ENCODE data around the gene RNF213.

Gene RNF213

GRCh38 chr17:80372922-80373570 lies 112.4 kb downstream of the RNF213 start:
- TF ChIP-seq GATA3 (IDR thresholded peaks at IDR 0.05; ENCODE audit: low read depth, low read length): no peak

- no peak for TF ChIP-seq GATA2 (IDR thresholded peaks at IDR 0.05; ENCODE audit: low read depth, low read length)
- no peak for TF ChIP-seq GATA3 (IDR thresholded peaks at IDR 0.05; ENCODE audit: low read depth, low read length)
These were observed 113.5 kb downstream of the RNF213 start for GRCh38 chr17:80374039-80374731.

GRCh38 chr17:80374732-80375585 lies 114.3 kb downstream of the RNF213 start:
- TF ChIP-seq GATA2 (IDR thresholded peaks at IDR 0.05; ENCODE audit: low read depth, low read length) (no peak), GATA3 (IDR thresholded peaks at IDR 0.05; ENCODE audit: low read depth, low read length) (no peak)

- no peak for TF ChIP-seq GATA3 (IDR thresholded peaks at IDR 0.05; ENCODE audit: low read depth, low read length)
These were observed 115.9 kb downstream of the RNF213 start for GRCh38 chr17:80376531-80376930.

GRCh38 chr17:80377798-80378197 lies 117.1 kb downstream of the RNF213 start:
- TF ChIP-seq GATA2 (IDR thresholded peaks at IDR 0.05; ENCODE audit: low read depth, low read length): no peak
- TF ChIP-seq GATA3 (IDR thresholded peaks at IDR 0.05; ENCODE audit: low read depth, low read length): no peak

- TF ChIP-seq GATA2 (IDR thresholded peaks at IDR 0.05; ENCODE audit: low read depth, low read length) (no peak), GATA3 (IDR thresholded peaks at IDR 0.05; ENCODE audit: low read depth, low read length) (no peak)
These were observed 118.7 kb downstream of the RNF213 start for GRCh38 chr17:80379348-80379747.

GRCh38 chr17:80380068-80380467 lies 119.4 kb downstream of the RNF213 start:
- TF ChIP-seq GATA2 (IDR thresholded peaks at IDR 0.05; ENCODE audit: low read depth, low read length): no peak
- no peak for TF ChIP-seq GATA3 (IDR thresholded peaks at IDR 0.05; ENCODE audit: low read depth, low read length)

- TF ChIP-seq GATA2 (IDR thresholded peaks at IDR 0.05; ENCODE audit: low read depth, low read length): no peak
- no peak for TF ChIP-seq GATA3 (IDR thresholded peaks at IDR 0.05; ENCODE audit: low read depth, low read length)
These were observed 119.9 kb downstream of the RNF213 start for GRCh38 chr17:80380555-80381002.

- no peak for TF ChIP-seq GATA2 (IDR thresholded peaks at IDR 0.05; ENCODE audit: low read depth, low read length)
- TF ChIP-seq GATA3 (IDR thresholded peaks at IDR 0.05; ENCODE audit: low read depth, low read length): no peak
These were observed 120.8 kb downstream of the RNF213 start for GRCh38 chr17:80381416-80381923.

- TF ChIP-seq GATA3 (IDR thresholded peaks at IDR 0.05; ENCODE audit: low read depth, low read length): no peak
- no peak for TF ChIP-seq GATA2 (IDR thresholded peaks at IDR 0.05; ENCODE audit: low read depth, low read length)
These were observed 121.8 kb downstream of the RNF213 start for GRCh38 chr17:80382446-80382845.

- no peak for TF ChIP-seq GATA2 (IDR thresholded peaks at IDR 0.05; ENCODE audit: low read depth, low read length)
- TF ChIP-seq GATA3 (IDR thresholded peaks at IDR 0.05; ENCODE audit: low read depth, low read length): no peak
These were observed 122.3 kb downstream of the RNF213 start for GRCh38 chr17:80382956-80383355.

- TF ChIP-seq GATA2 (IDR thresholded peaks at IDR 0.05; ENCODE audit: low read depth, low read length): no peak
- no peak for TF ChIP-seq GATA3 (IDR thresholded peaks at IDR 0.05; ENCODE audit: low read depth, low read length)
These were observed 123.7 kb downstream of the RNF213 start for GRCh38 chr17:80384078-80384960.

- no peak for TF ChIP-seq GATA2 (IDR thresholded peaks at IDR 0.05; ENCODE audit: low read depth, low read length)
These were observed 124.4 kb downstream of the RNF213 start for GRCh38 chr17:80385046-80385445.
